Bronchial epithelial cell (primary cell): ENCODE results near the gene EAF1. TPM values are rescaled to one million over a fixed set of nuclear protein-coding genes. Genes with fewer than 3 reads are reported as not detected.
"Not testable (repeated sequence)": the region's sequence is repeated elsewhere in the genome, so short reads cannot be mapped to it uniquely, and the experiment has no call there.

Source experiments
- DNase-seq: peaks from one replicate; pipeline ENCODE4 v3.0.0-alpha.2; 2010; ENCODE audit warnings: low read depth
- FAIRE-seq: peaks from 2 replicates; lab custom pipeline; 2011; peaks lifted over from hg19 to GRCh38; lab: Jason Lieb, UNC
- H3K27me3 ChIP-seq: 2 replicates; pipeline ENCODE4 v1.5.1; 2011; ENCODE audit warnings: low read length; ENCODE audit not compliant: control insufficient read depth, insufficient read depth
- H3K36me3 ChIP-seq: 2 replicates; pipeline ENCODE4 v1.5.1; 2011; ENCODE audit warnings: low read length; ENCODE audit not compliant: control insufficient read depth, insufficient read depth
- H3K4me3 ChIP-seq: 2 replicates; pipeline ENCODE4 v1.5.1; 2011; ENCODE audit warnings: mild to moderate bottlenecking, low read depth, low read length, control low read depth
- CTCF ChIP-seq: IDR thresholded peaks from 2 replicates; pipeline ENCODE4 v1.5.1; 2011; ENCODE audit warnings: mild to moderate bottlenecking, moderate library complexity, low read length, control low read depth, inconsistent platforms; ENCODE audit not compliant: insufficient read depth, severe bottlenecking
- total RNA-seq: library from RNA; depleted of rRNA; stranded (reverse); fragments of >200 nt; gene quantifications from 2 replicates; pipeline ENCODE4 v1.2.1, GENCODE V29; 2014

The EAF1 gene
- total RNA-seq, 1 donor from 2014 or later: 34.0 TPM

GRCh38 chr3:15405448-15406050, 21.8 kb upstream of the EAF1 start:
- FAIRE-seq (no peak), DNase-seq (peak; percentile 67)
- Histone ChIP-seq H3K4me3 (no peak overlapping the region), H3K27me3 (no peaks in the 10 kb centered on the region), H3K36me3 (no peaks in the 10 kb centered on the region)
- TF ChIP-seq CTCF: peak; percentile 36

- no peak for FAIRE-seq
- TF ChIP-seq CTCF: no peak
- no peaks in the 10 kb centered on the region for H3K27me3 ChIP-seq
- no peak overlapping the region for H3K4me3 ChIP-seq
- no peak for DNase-seq
- peaks cover 2% of the 10 kb centered on the region for H3K36me3 ChIP-seq
Measured at GRCh38 chr3:15409239-15409638, 18.2 kb upstream of the EAF1 start.

GRCh38 chr3:15409774-15410173, 17.6 kb upstream of the EAF1 start:
- FAIRE-seq (no peak), DNase-seq (no peak)
- TF ChIP-seq CTCF: no peak
- Histone ChIP-seq H3K4me3 (no peak overlapping the region), H3K27me3 (no peaks in the 10 kb centered on the region), H3K36me3 (peaks cover 2% of the 10 kb centered on the region)

- not testable (repeated sequence) for FAIRE-seq, DNase-seq, H3K36me3 ChIP-seq, H3K4me3 ChIP-seq, H3K27me3 ChIP-seq
Measured at GRCh38 chr3:15410966-15411365, 16.4 kb upstream of the EAF1 start.

- Histone ChIP-seq H3K4me3 (no peak overlapping the region), H3K27me3 (no peaks in the 10 kb centered on the region), H3K36me3 (no peaks in the 10 kb centered on the region)
- FAIRE-seq (no peak), DNase-seq (no peak)
- TF ChIP-seq CTCF: no peak
Measured at GRCh38 chr3:15420871-15421270, 6.5 kb upstream of the EAF1 start.

GRCh38 chr3:15426579-15427118, 749 bp upstream of the EAF1 start:
- no peaks in the 10 kb centered on the region for H3K27me3 ChIP-seq
- DNase-seq (no peak), FAIRE-seq (no peak)
- peaks cover 5% of the 10 kb centered on the region for H3K36me3 ChIP-seq
- H3K4me3 ChIP-seq: peak overlapping the region; percentile 93
- no peak for TF ChIP-seq CTCF
